ENCODE results near the gene PRDM16. TPM values are rescaled to one million over a fixed set of nuclear protein-coding genes. Genes with fewer than 3 reads are reported as not detected.

Gene PRDM16
- total RNA-seq, 2 experiments from 2014 or later: not detected

GRCh38 chr1:3377604-3378279 is 308.7 kb downstream of the PRDM16 start:
- no peaks in the 10 kb centered on the region for H3K36me3 ChIP-seq (ENCODE audit: insufficient read depth, low read length)
- H2AFZ ChIP-seq (ENCODE audit: low read length): no peak overlapping the region
- no peaks in the 10 kb centered on the region for H3K9me3 ChIP-seq (ENCODE audit: low read length)
- intact Hi-C loops (cut with micrococcal nuclease; ENCODE audit: unreplicated experiment): no loop called here
- H4K20me1 ChIP-seq (ENCODE audit: insufficient read depth, low read length): no peaks in the 10 kb centered on the region
- H3K4me3 ChIP-seq (ENCODE audit: low read depth, low read length, poor library complexity, severe bottlenecking): no peak overlapping the region
- H3K9me2 ChIP-seq (ENCODE audit: insufficient read depth, low read length): no peaks in the 10 kb centered on the region
- no peaks in the 10 kb centered on the region for H3K4me1 ChIP-seq (ENCODE audit: insufficient read depth, low read length, poor library complexity, severe bottlenecking)
- H3K79me2 ChIP-seq (ENCODE audit: insufficient read depth, low read depth, low read length): no peaks in the 10 kb centered on the region
- ChIA-PET CTCF (ENCODE audit: unreplicated experiment) (no interaction called here), POLR2A (no interaction called here)
- no TSS peak for BruUV-seq (replicated peaks)
- no peak for DNase-seq (ENCODE audit: low spot score)
- no peak overlapping the region for H3K4me2 ChIP-seq (ENCODE audit: low read length)
- TF ChIP-seq, protein P1, sequence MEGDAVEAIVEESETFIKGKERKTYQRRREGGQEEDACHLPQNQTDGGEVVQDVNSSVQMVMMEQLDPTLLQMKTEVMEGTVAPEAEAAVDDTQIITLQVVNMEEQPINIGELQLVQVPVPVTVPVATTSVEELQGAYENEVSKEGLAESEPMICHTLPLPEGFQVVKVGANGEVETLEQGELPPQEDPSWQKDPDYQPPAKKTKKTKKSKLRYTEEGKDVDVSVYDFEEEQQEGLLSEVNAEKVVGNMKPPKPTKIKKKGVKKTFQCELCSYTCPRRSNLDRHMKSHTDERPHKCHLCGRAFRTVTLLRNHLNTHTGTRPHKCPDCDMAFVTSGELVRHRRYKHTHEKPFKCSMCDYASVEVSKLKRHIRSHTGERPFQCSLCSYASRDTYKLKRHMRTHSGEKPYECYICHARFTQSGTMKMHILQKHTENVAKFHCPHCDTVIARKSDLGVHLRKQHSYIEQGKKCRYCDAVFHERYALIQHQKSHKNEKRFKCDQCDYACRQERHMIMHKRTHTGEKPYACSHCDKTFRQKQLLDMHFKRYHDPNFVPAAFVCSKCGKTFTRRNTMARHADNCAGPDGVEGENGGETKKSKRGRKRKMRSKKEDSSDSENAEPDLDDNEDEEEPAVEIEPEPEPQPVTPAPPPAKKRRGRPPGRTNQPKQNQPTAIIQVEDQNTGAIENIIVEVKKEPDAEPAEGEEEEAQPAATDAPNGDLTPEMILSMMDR (conservative IDR thresholded peaks at IDR 0.05; ENCODE audit: low read length): no peak
- no peak for TF ChIP-seq EZH2phosphoT487 (IDR thresholded peaks at IDR 0.05; ENCODE audit: borderline replicate concordance, low read depth, low read length)
- no peak overlapping the region for H3K27ac ChIP-seq (ENCODE audit: low read depth, low read length, poor library complexity, severe bottlenecking)

DNA sequence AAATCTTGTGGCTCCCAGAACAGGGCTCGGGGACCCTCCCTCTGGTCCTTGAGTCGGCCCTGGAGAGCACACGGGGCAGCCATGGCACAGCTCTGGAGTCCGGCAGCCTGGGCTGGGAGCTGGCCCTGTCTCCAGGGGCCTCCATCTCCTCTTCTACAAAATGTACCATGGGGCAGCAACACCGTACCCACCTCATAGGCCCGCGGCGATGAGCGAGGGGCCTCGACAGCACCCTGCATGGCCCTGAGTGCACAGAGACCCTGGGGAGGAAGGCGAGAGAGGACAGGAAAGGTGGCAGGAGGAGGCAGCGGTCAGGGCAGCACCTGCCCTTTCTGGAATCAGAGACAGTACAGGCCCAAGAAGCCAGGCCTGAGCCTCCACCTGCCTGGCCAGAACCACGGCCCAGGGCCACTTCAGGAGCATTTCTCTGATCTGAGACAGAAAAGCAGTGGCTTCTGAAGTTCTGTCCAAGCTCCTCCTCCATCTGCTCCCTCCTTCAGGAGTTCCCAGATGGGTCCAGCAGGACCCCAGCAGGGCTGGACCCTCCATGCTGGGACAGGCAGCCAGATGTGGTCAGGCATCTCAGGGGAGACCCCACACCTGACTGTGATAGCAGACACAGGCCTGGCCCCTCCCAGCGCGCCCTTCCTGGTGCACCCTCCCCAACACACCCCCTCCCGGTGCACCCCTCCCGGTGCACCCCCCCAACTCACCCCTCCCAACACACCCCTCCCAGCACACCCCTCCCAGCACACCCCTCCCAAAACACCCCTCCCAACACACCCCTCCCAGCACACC is 309.6 kb downstream of the PRDM16 start:
- Histone ChIP-seq H3K27ac (ENCODE audit: low read depth, low read length, poor library complexity, severe bottlenecking) (no peak overlapping the region), H2AFZ (ENCODE audit: low read length) (no peak overlapping the region), H3K4me1 (ENCODE audit: insufficient read depth, low read length, poor library complexity, severe bottlenecking) (no peaks in the 10 kb centered on the region), H3K79me2 (ENCODE audit: insufficient read depth, low read depth, low read length) (no peaks in the 10 kb centered on the region), H4K20me1 (ENCODE audit: insufficient read depth, low read length) (no peaks in the 10 kb centered on the region), H3K4me2 (ENCODE audit: low read length) (no peak overlapping the region), H3K9me2 (ENCODE audit: insufficient read depth, low read length) (no peaks in the 10 kb centered on the region), H3K4me3 (ENCODE audit: low read depth, low read length, poor library complexity, severe bottlenecking) (no peak overlapping the region), H3K36me3 (ENCODE audit: insufficient read depth, low read length) (no peaks in the 10 kb centered on the region), H3K9me3 (ENCODE audit: low read length) (no peaks in the 10 kb centered on the region)
- intact Hi-C loops (cut with micrococcal nuclease; ENCODE audit: unreplicated experiment): no loop called here
- BruUV-seq (replicated peaks): no TSS peak
- ChIA-PET CTCF (ENCODE audit: unreplicated experiment) (no interaction called here), POLR2A (no interaction called here)
- no peak for TF ChIP-seq EZH2phosphoT487 (IDR thresholded peaks at IDR 0.05; ENCODE audit: borderline replicate concordance, low read depth, low read length)
- TF ChIP-seq, protein P1 (conservative IDR thresholded peaks at IDR 0.05; ENCODE audit: low read length): no peak
- DNase-seq (ENCODE audit: low spot score): no peak

GRCh38 chr1:3379934-3380333 is 310.9 kb downstream of the PRDM16 start:
- H2AFZ ChIP-seq (ENCODE audit: low read length): no peak overlapping the region
- H4K20me1 ChIP-seq (ENCODE audit: insufficient read depth, low read length): no peaks in the 10 kb centered on the region
- no peak for DNase-seq (ENCODE audit: low spot score)
- no TSS peak for BruUV-seq (replicated peaks)
- intact Hi-C loops (cut with micrococcal nuclease; ENCODE audit: unreplicated experiment): no loop called here
- H3K4me1 ChIP-seq (ENCODE audit: insufficient read depth, low read length, poor library complexity, severe bottlenecking): no peaks in the 10 kb centered on the region
- H3K9me3 ChIP-seq (ENCODE audit: low read length): no peaks in the 10 kb centered on the region
- no peak overlapping the region for H3K4me3 ChIP-seq (ENCODE audit: low read depth, low read length, poor library complexity, severe bottlenecking)
- H3K36me3 ChIP-seq (ENCODE audit: insufficient read depth, low read length): no peaks in the 10 kb centered on the region
- TF ChIP-seq EZH2phosphoT487 (IDR thresholded peaks at IDR 0.05; ENCODE audit: borderline replicate concordance, low read depth, low read length): no peak
- TF ChIP-seq, protein P1 (conservative IDR thresholded peaks at IDR 0.05; ENCODE audit: low read length): no peak
- no peaks in the 10 kb centered on the region for H3K79me2 ChIP-seq (ENCODE audit: insufficient read depth, low read depth, low read length)
- no peak overlapping the region for H3K4me2 ChIP-seq (ENCODE audit: low read length)
- ChIA-PET POLR2A (no interaction called here), CTCF (ENCODE audit: unreplicated experiment) (no interaction called here)
- no peak overlapping the region for H3K27ac ChIP-seq (ENCODE audit: low read depth, low read length, poor library complexity, severe bottlenecking)
- no peaks in the 10 kb centered on the region for H3K9me2 ChIP-seq (ENCODE audit: insufficient read depth, low read length)
